ENCODE measurements around the gene CDK11B. TPM values are rescaled to one million over a fixed set of nuclear protein-coding genes. Genes with fewer than 3 reads are reported as not detected.
"Not testable (repeated sequence)": the region's sequence is repeated elsewhere in the genome, so short reads cannot be mapped to it uniquely, and the experiment has no call there.

Gene CDK11B
- polyA plus RNA-seq, 1 experiment, result 6.3 TPM

DNA sequence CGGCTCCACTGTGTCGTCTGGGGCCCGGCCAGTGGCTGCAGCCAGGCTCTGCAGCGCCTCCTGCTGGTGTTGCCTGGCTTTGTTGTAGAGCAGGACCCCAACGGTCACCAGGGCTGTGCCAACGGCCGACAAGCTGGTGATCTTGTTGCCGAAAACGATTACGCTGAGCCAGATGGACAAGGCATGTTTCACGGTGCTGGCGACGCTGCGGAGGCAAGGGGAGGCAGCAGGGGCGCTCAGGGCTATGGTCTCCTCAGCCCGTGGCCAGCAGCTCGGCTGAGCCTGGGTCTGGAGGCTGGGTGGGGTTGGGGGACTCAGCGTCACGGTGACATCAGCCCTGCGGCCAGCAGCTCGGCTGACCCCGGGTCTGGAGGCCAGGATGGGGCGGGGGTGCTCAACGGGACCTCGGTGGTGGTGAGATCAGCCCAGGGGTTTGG, 7.0 kb upstream of the CDK11B start:
- POLR2A ChIA-PET, result no interaction called here
- no peak overlapping the region for H3K4me3 ChIP-seq (ENCODE audit: low read depth, low read length)
- TF ChIP-seq, protein P1, sequence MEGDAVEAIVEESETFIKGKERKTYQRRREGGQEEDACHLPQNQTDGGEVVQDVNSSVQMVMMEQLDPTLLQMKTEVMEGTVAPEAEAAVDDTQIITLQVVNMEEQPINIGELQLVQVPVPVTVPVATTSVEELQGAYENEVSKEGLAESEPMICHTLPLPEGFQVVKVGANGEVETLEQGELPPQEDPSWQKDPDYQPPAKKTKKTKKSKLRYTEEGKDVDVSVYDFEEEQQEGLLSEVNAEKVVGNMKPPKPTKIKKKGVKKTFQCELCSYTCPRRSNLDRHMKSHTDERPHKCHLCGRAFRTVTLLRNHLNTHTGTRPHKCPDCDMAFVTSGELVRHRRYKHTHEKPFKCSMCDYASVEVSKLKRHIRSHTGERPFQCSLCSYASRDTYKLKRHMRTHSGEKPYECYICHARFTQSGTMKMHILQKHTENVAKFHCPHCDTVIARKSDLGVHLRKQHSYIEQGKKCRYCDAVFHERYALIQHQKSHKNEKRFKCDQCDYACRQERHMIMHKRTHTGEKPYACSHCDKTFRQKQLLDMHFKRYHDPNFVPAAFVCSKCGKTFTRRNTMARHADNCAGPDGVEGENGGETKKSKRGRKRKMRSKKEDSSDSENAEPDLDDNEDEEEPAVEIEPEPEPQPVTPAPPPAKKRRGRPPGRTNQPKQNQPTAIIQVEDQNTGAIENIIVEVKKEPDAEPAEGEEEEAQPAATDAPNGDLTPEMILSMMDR (IDR thresholded peaks at IDR 0.05; ENCODE audit: insufficient read depth, low read depth, low read length), result peak; percentile 38
- CTCF ChIA-PET, result interaction anchor here (0.8 to 1.2 kb wide), 4 partner anchors 63 to 245 kb away, joined by 3 to 6 read pairs (median 4); no protein-coding TSS in a partner anchor
- no peaks in the 10 kb centered on the region for H3K27me3 ChIP-seq (ENCODE audit: control insufficient read depth, insufficient read depth, low read length)
- DNase-seq (ENCODE audit: low read depth), result no peak
- H3K36me3 ChIP-seq (ENCODE audit: control insufficient read depth, insufficient read depth, low read length), result peaks cover 24% of the 10 kb centered on the region

DNA sequence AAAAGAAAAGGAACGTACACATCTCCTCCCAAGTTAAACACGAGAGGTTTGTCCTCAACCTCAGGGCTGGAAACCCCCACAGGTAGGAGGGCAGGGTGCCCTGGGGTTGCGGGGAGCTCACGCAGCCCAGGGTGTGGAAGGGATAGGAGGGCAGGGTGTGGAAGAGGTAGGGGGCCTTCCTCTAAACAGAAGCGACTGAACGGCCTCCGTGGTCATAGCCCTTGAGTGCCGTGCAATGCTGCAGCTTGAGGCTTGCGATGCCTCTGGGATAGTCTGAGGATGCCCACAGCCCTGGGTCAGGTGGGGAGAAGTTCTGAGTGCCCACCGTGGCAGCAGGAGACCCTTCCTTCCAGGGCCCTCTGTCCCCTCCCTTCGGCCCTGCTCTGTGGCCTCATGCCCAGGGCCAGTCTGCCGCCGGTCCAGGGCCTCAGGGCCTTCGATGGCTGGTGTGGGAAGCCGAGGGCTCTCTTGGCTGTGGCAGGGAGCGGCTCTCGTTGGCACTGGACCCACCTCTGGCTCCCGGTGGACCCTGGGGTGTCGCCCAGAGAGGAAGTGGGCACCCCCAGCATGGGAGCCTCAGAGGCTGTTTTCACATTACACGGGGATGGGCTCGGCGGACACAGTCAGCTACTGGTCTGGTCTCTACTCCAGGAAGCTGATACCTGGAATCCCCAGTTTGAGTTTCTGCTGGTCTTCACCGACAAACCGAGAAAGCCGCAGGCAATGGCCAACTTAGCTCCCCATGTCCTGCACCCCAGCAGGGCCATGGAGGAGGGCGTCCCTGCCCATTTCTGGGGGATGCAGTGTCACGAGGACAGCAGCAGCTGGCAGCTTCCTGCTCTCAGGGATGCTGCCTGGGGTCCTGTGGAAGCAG, 6.4 kb upstream of the CDK11B start:
- H3K4me3 ChIP-seq (ENCODE audit: low read depth, low read length), result no peak overlapping the region
- peaks cover 23% of the 10 kb centered on the region for H3K36me3 ChIP-seq (ENCODE audit: control insufficient read depth, insufficient read depth, low read length)
- no peak for DNase-seq (ENCODE audit: low read depth)
- TF ChIP-seq, protein P1 (IDR thresholded peaks at IDR 0.05; ENCODE audit: insufficient read depth, low read depth, low read length), result no peak
- H3K27me3 ChIP-seq (ENCODE audit: control insufficient read depth, insufficient read depth, low read length), result no peaks in the 10 kb centered on the region
- ChIA-PET CTCF (interaction anchor here (0.8 to 1.2 kb wide), 5 partner anchors 22 to 246 kb away, joined by 3 to 6 read pairs (median 4); no protein-coding TSS in a partner anchor), POLR2A (no interaction called here)

DNA sequence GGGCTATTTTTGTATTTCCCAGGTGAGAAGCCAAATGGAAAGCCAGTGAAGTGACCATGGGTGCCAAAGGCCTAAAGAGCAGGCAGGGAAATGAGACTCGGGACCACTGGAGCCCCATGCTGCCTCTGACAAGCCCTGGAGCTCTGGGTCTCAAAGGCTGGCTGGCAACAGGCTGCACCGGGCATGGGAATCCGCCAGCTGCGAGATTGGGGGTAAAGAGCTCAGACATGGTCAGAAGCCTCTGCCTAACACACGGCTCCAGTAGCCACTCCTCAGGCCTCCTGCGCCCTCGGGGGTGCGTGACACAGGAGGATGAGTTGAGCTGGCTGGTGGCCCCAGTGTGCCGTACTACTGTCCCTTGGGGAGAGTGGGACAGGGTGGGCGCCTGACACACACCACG, 5.5 kb upstream of the CDK11B start:
- H3K27me3 ChIP-seq (ENCODE audit: control insufficient read depth, insufficient read depth, low read length); H3K4me3 ChIP-seq (ENCODE audit: low read depth, low read length); DNase-seq (ENCODE audit: low read depth); POLR2A ChIA-PET: not testable (repeated sequence)
- peaks cover 19% of the 10 kb centered on the region for H3K36me3 ChIP-seq (ENCODE audit: control insufficient read depth, insufficient read depth, low read length)
- CTCF ChIA-PET, result interaction anchor here (1.0 kb wide), 1 partner anchor 23 kb away, joined by 3 read pairs; no protein-coding TSS in a partner anchor

DNA sequence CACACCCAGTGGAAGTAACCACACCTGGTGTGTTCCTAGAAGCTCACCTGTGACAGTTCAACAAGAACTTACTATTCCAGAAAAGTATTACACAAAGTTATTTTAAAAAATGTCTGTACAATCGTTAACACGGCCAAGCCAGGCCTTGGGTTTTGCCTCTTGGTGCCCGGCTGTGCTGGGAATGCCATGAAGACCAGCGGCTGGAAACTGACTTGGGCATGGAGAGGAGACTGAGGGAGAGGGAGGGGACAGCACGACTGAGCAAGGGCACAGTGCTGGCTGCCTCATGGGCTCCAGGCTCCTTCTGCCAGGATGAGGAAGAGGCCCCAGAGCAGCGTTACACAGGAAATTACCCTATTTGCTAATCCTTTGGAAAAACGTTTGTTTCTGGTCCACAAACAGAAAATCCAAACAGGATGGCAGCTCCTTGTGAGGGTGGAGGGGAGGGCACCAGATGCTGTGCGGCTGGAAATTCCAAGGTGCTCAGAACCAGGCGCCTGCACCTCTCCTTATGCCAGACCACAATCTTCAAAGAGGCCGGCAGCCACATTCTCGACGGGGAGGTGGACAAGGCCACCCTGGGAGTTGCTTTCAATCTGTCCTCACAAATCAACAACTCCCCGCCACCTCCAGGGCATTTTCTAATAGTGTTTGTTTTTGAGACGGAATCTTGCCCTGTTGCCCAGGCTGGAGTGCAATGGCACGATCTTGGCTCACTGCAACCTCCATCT, 4.2 kb upstream of the CDK11B start:
- peaks cover 19% of the 10 kb centered on the region for H3K36me3 ChIP-seq (ENCODE audit: control insufficient read depth, insufficient read depth, low read length)
- CTCF ChIA-PET; H3K27me3 ChIP-seq (ENCODE audit: control insufficient read depth, insufficient read depth, low read length); POLR2A ChIA-PET; H3K4me3 ChIP-seq (ENCODE audit: low read depth, low read length); DNase-seq (ENCODE audit: low read depth): not testable (repeated sequence)

DNA sequence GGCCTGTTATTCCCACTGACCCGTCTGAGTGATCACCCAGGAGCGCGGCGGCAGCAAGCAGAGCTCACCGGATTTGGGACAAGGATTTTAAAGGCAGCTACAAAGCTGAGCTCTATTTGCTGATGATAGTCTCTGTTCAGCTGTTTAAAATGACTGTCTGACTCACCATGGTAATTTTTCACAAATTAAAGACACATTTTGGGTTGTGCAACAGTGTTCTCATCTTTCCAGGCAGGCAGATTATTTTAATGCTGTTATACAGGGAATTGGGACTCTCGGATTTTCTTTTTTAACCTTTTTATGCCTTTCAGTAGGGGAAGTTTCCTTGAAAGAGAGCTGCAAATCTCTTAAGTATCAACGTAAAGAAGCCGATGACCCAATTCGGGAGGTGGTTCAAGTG, 3.6 kb upstream of the CDK11B start:
- H3K4me3 ChIP-seq (ENCODE audit: low read depth, low read length); CTCF ChIA-PET; POLR2A ChIA-PET: not testable (repeated sequence)

GRCh38 chr1:1648265-1648664, 10.5 kb downstream of the CDK11B start:
- CTCF ChIA-PET; DNase-seq (ENCODE audit: low read depth); POLR2A ChIA-PET; H3K4me3 ChIP-seq (ENCODE audit: low read depth, low read length); H3K27me3 ChIP-seq (ENCODE audit: control insufficient read depth, insufficient read depth, low read length): not testable (repeated sequence)
- peaks cover 12% of the 10 kb centered on the region for H3K36me3 ChIP-seq (ENCODE audit: control insufficient read depth, insufficient read depth, low read length)

More for the DNA sequence above, 3.6 kb upstream of the CDK11B start:
- DNase-seq (ENCODE audit: low read depth); H3K27me3 ChIP-seq (ENCODE audit: control insufficient read depth, insufficient read depth, low read length): not testable (repeated sequence)
- H3K36me3 ChIP-seq (ENCODE audit: control insufficient read depth, insufficient read depth, low read length), result peaks cover 19% of the 10 kb centered on the region

DNA sequence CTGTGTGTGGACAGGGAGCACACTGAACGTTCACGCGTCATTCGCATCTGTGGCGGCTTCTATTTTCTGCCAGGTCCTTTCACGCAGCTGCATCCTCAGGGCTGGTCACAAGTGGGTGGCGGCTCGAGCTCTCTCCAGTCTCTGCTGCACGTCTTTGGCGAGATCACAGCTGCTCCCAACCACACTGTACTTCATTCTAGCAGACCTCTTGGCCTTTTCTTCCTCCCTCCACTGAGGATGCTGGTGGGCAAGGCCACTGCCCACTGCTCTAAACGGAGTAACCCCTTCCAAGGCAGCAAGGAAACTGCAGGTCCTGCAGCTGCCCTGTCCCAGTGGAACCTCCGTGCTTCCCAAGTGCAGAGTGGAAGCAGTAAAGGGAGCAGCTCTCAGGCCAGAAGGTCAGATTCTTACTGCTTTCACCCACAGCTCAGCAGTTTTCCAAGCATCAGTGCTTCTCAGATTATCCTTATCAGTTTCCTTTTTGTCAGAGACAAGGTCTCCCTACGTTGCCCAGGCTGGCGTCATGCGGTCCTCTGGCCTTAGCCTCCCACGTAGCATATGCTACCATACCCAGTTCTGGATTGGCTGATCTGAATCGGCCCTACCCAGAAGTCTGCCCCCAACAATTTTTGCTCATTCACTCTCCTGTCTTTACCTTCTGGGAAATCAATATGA, 11.1 kb downstream of the CDK11B start:
- CTCF ChIA-PET; POLR2A ChIA-PET; DNase-seq (ENCODE audit: low read depth); H3K27me3 ChIP-seq (ENCODE audit: control insufficient read depth, insufficient read depth, low read length); H3K4me3 ChIP-seq (ENCODE audit: low read depth, low read length): not testable (repeated sequence)
- peaks cover 12% of the 10 kb centered on the region for H3K36me3 ChIP-seq (ENCODE audit: control insufficient read depth, insufficient read depth, low read length)

DNA sequence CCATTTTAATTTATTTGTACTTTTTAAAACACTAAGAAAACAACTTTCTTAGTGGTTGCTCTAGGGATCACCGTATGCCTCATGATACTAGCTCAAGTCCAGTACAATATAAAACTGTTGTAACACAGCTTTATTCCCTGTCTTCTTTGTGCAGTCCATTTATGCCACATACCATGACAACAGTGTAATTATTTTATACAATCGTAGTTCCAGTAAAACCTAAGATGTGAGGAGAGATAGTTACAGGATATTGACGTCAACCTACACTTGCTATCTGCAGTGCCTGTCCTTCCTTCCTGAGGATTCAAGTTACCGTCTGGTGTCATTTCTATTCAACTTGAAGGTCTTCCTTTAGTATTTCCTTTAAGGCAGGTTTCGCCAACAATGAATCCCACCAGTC, 12.5 kb downstream of the CDK11B start:
- not testable (repeated sequence) for H3K36me3 ChIP-seq (ENCODE audit: control insufficient read depth, insufficient read depth, low read length); DNase-seq (ENCODE audit: low read depth)
- CTCF ChIA-PET, result interaction anchor here (1.4 kb wide), 1 partner anchor 262 kb away, joined by 5 read pairs; no protein-coding TSS in a partner anchor

DNA sequence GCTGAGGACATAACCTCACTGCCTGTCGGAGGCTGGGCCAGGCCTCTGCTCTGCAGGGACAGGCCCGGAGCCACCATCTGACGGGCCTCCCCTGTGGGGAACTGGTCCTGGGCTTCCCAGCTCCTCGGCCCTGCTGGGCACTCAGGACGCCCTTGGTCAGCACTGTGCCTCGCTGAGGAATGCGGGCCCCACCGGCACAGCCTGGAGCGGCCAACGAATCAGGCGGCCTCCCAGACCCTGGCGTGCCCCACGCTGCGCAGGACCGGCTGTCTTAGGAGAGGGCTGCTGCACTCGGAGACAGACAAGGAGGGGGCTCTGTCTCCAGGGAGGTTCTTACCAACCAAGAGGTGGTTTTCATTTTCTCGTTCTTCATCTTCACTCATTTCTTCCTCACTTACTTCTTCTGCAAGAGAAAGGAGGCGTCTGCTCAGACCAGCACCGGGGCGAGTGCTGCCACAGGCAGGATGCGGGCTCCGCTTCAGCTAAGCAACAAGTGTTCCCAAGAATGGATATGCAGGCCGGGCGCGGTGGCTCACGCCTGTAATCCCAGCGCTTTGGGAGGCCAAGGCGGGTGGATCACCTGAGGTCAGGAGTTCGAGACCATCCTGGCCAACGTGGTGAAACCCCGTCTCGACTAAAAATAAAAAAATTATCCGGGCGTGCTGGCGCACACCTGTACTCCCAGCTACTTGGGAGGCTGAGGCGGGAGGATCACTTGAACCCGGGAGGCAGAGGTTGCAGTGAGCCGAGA, 17.9 kb downstream of the CDK11B start:
- CTCF ChIA-PET; DNase-seq (ENCODE audit: low read depth); H3K36me3 ChIP-seq (ENCODE audit: control insufficient read depth, insufficient read depth, low read length); H3K27me3 ChIP-seq (ENCODE audit: control insufficient read depth, insufficient read depth, low read length); H3K4me3 ChIP-seq (ENCODE audit: low read depth, low read length); POLR2A ChIA-PET: not testable (repeated sequence)

More for the DNA sequence above, 12.5 kb downstream of the CDK11B start:
- POLR2A ChIA-PET; H3K4me3 ChIP-seq (ENCODE audit: low read depth, low read length); H3K27me3 ChIP-seq (ENCODE audit: control insufficient read depth, insufficient read depth, low read length): not testable (repeated sequence)

DNA sequence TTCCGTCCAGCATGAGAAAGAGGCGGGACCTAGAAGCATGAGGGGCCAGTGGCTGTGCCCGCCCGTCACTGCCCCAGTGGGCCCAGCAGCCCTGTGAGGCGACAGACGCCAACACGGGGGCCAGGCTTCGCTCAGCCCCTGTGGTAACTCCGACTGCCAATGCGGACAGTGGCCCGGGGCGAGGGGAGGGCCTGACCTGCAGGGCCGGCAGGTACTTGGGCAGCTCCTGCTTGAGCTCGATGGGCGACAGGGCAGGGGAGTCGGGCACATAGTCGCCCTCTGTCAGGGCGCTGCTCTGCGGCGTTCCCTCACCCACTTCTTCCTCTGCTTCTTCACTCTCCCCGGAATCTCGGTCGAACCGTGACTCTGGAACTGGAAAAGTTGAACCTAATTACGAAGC, 18.7 kb downstream of the CDK11B start:
- DNase-seq (ENCODE audit: low read depth); H3K4me3 ChIP-seq (ENCODE audit: low read depth, low read length); H3K27me3 ChIP-seq (ENCODE audit: control insufficient read depth, insufficient read depth, low read length); H3K36me3 ChIP-seq (ENCODE audit: control insufficient read depth, insufficient read depth, low read length); CTCF ChIA-PET; POLR2A ChIA-PET: not testable (repeated sequence)

Data from BJ (cell line).